Measurements from ENCODE around the gene MPP2. TPM values are rescaled to one million over a fixed set of nuclear protein-coding genes. Genes with fewer than 3 reads are reported as not detected.
"Not testable (repeated sequence)": the region's sequence is repeated elsewhere in the genome, so short reads cannot be mapped to it uniquely, and the experiment has no call there.

MPP2 gene
- total RNA-seq, 4 donors from 2014 or later, result 0.18 to 3.6 (median 0.54) TPM

- Histone ChIP-seq H3K4me3 (no peak overlapping the region), H3K27ac (no peak overlapping the region), H3K9me3 (no peaks in the 10 kb centered on the region), H3K36me3 (no peaks in the 10 kb centered on the region), H3K4me1 (peaks cover 2 to 4% (median 3%) of the 10 kb centered on the region in 3 donors), H3K27me3 (peaks cover 0 to 41% (median 0%) of the 10 kb centered on the region in 4 donors)
- TF ChIP-seq POLR2A (IDR thresholded peaks at IDR 0.05) (no peak), CTCF (IDR thresholded peaks at IDR 0.05) (no peak)
- DNase-seq, result no peak
- intact Hi-C loops (cut with DNase I), result no loop called here
- 70 to 77% methylated on average over 5 to 7 of the region's 10 CpGs for WGBS, 2 donors
These were observed 25.0 kb upstream of the MPP2 start for GRCh38 chr17:43932357-43932756.

- H3K4me1 ChIP-seq, result peaks cover 9 to 12% (median 9%) of the 10 kb centered on the region in 3 donors
- H3K27ac ChIP-seq, result no peak overlapping the region
- no peaks in the 10 kb centered on the region for H3K9me3 ChIP-seq
- WGBS, 2 donors, result 60 to 93% methylated on average over 1 to 2 of the region's 5 CpGs
- intact Hi-C loops (cut with DNase I), result no loop called here
- H3K4me3 ChIP-seq, result no peak overlapping the region
- peaks cover 0 to 43% (median 0%) of the 10 kb centered on the region in 4 donors for H3K27me3 ChIP-seq
- no peaks in the 10 kb centered on the region for H3K36me3 ChIP-seq
- TF ChIP-seq CTCF (IDR thresholded peaks at IDR 0.05) (no peak), POLR2A (IDR thresholded peaks at IDR 0.05) (no peak)
- no peak for DNase-seq
These were observed 23.8 kb upstream of the MPP2 start for GRCh38 chr17:43931062-43931571.

- no peak for DNase-seq
- H3K4me1 ChIP-seq, result peaks cover 9 to 12% (median 9%) of the 10 kb centered on the region in 3 donors
- 47 to 50% methylated on average over 1 of the region's 1 CpG for WGBS, 2 donors
- H3K4me3 ChIP-seq, result no peak overlapping the region
- intact Hi-C loops (cut with DNase I), result loop anchor here (10.0 kb wide), 1 partner anchor 236 kb away; no protein-coding TSS in a partner anchor
- no peaks in the 10 kb centered on the region for H3K9me3 ChIP-seq
- H3K27ac ChIP-seq, result no peak overlapping the region
- TF ChIP-seq CTCF (IDR thresholded peaks at IDR 0.05) (no peak), POLR2A (IDR thresholded peaks at IDR 0.05) (no peak)
- H3K36me3 ChIP-seq, result no peaks in the 10 kb centered on the region
- peaks cover 0 to 59% (median 0%) of the 10 kb centered on the region in 4 donors for H3K27me3 ChIP-seq
These were observed 21.3 kb upstream of the MPP2 start for GRCh38 chr17:43928609-43929008.

- not testable (repeated sequence) for H3K27ac ChIP-seq, H3K9me3 ChIP-seq, H3K36me3 ChIP-seq, DNase-seq
- peak overlapping the region in 2 of 4 donors; percentile 35 to 41 for H3K4me3 ChIP-seq
- intact Hi-C loops (cut with DNase I), result loop anchor here (10.0 kb wide), 1 partner anchor 237 kb away; no protein-coding TSS in a partner anchor
- WGBS, 2 donors, result 14 to 48% methylated on average over 2 to 5 of the region's 5 CpGs
- H3K4me1 ChIP-seq, result peaks cover 9 to 12% (median 9%) of the 10 kb centered on the region in 3 donors
- H3K27me3 ChIP-seq, result peaks cover 0 to 61% (median 0%) of the 10 kb centered on the region in 4 donors
These were observed 20.6 kb upstream of the MPP2 start for GRCh38 chr17:43927929-43928328.

GRCh38 chr17:43927060-43927864 is 19.9 kb upstream of the MPP2 start:
- intact Hi-C loops (cut with DNase I), result loop anchor here (10.0 kb wide), 1 partner anchor 238 kb away; no protein-coding TSS in a partner anchor
- H3K9me3 ChIP-seq, result no peaks in the 10 kb centered on the region
- DNase-seq, result no peak
- TF ChIP-seq POLR2A (IDR thresholded peaks at IDR 0.05) (no peak), CTCF (IDR thresholded peaks at IDR 0.05) (no peak)
- H3K4me1 ChIP-seq, result peaks cover 9 to 12% (median 9%) of the 10 kb centered on the region in 3 donors
- peak overlapping the region in 3 of 4 donors; percentile 35 to 59 (median 41) for H3K4me3 ChIP-seq
- no peak overlapping the region for H3K27ac ChIP-seq
- H3K36me3 ChIP-seq, result no peaks in the 10 kb centered on the region
- peaks cover 0 to 60% (median 0%) of the 10 kb centered on the region in 4 donors for H3K27me3 ChIP-seq
- WGBS, 2 donors, result 5 to 12% methylated on average over 14 to 22 of the region's 42 CpGs
